ENCODE measurements around the gene RPS26. TPM values are rescaled to one million over a fixed set of nuclear protein-coding genes. Genes with fewer than 3 reads are reported as not detected.
A peak's percentile ranks its signal among the peaks of the same experiment; 100 is the strongest.

The RPS26 gene
- total RNA-seq, 2 donors from 2014 or later = 284 to 1,659 TPM

- Histone ChIP-seq H3K9me3 (no peaks in the 10 kb centered on the region), H3K4me1 (replicated peaks) (no peaks in the 10 kb centered on the region), H3K36me3 (no peaks in the 10 kb centered on the region), H3K27me3 (replicated peaks; ENCODE audit: insufficient read depth) (no peaks in the 10 kb centered on the region), H3K4me3 (no peak overlapping the region), H3K27ac (peak overlapping the region in 1 of 2 donors; percentile 47)
- 50% methylated on average over 2 of the region's 2 CpGs for WGBS
- no peak for TF ChIP-seq POLR2A (IDR thresholded peaks at IDR 0.05)
- no peak for TF ChIP-seq POLR2AphosphoS5 (IDR thresholded peaks at IDR 0.05)
- TF ChIP-seq CTCF (IDR thresholded peaks at IDR 0.05) = no peak
- DNase-seq (ENCODE audit: low spot score) = no peak
- intact Hi-C loops (cut with DNase I) = no loop called here
Measured at GRCh38 chr12:56021889-56022497, 19.7 kb upstream of the RPS26 start.

DNA sequence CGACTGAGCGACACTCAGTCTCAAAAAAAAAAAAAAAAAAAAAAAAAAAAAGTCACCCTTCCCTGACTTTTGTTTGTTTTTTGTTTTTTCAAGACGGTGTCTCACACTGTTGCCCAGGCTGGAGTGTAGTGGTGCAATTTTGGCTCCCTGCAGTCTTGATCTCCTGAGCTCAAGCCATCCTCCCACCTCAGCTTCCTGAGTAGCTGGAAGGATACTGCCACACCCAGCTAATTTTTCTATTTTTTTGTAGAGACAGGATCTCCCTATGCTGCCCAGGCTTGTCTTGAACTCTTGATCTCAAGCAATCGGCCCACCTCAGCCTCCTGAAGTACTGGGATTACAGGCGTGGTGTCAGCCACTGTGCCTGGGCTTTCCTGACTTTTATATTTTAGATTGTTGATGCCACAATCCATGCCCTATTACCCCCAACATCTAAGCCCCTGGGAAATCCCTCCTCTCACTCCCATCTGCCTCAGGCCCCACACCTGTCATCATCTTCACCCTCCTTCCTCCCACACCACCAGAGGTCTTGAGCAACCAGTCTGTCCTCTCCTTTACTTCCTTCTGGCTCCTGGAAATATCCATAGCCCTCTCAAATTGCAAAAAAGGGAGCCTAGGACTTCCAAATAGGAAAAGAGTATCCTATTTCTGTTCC is 13.1 kb upstream of the RPS26 start:
- no peak overlapping the region for H3K4me3 ChIP-seq
- DNase-seq (ENCODE audit: low spot score) = no peak
- peaks cover 4% of the 10 kb centered on the region for H3K4me1 ChIP-seq (replicated peaks)
- H3K27me3 ChIP-seq (replicated peaks; ENCODE audit: insufficient read depth) = no peaks in the 10 kb centered on the region
- peak overlapping the region; percentile 3 to 39 for H3K27ac ChIP-seq
- no peaks in the 10 kb centered on the region for H3K36me3 ChIP-seq
- 44% methylated on average over 5 of the region's 5 CpGs for whole genome bisulfite sequencing
- intact Hi-C loops (cut with DNase I) = no loop called here
- no peaks in the 10 kb centered on the region for H3K9me3 ChIP-seq
- TF ChIP-seq POLR2A (IDR thresholded peaks at IDR 0.05) (no peak), CTCF (IDR thresholded peaks at IDR 0.05) (no peak), POLR2AphosphoS5 (IDR thresholded peaks at IDR 0.05) (no peak)

GRCh38 chr12:56029166-56029519 is 12.6 kb upstream of the RPS26 start:
- Histone ChIP-seq H3K4me1 (replicated peaks) (peaks cover 4% of the 10 kb centered on the region), H3K4me3 (no peak overlapping the region), H3K36me3 (no peaks in the 10 kb centered on the region), H3K27me3 (replicated peaks; ENCODE audit: insufficient read depth) (no peaks in the 10 kb centered on the region), H3K9me3 (no peaks in the 10 kb centered on the region), H3K27ac (peak overlapping the region; percentile 3 to 39)
- TF ChIP-seq POLR2A (IDR thresholded peaks at IDR 0.05) (no peak), CTCF (IDR thresholded peaks at IDR 0.05) (no peak), POLR2AphosphoS5 (IDR thresholded peaks at IDR 0.05) (no peak)
- intact Hi-C loops (cut with DNase I) = no loop called here
- no peak for DNase-seq (ENCODE audit: low spot score)

DNA sequence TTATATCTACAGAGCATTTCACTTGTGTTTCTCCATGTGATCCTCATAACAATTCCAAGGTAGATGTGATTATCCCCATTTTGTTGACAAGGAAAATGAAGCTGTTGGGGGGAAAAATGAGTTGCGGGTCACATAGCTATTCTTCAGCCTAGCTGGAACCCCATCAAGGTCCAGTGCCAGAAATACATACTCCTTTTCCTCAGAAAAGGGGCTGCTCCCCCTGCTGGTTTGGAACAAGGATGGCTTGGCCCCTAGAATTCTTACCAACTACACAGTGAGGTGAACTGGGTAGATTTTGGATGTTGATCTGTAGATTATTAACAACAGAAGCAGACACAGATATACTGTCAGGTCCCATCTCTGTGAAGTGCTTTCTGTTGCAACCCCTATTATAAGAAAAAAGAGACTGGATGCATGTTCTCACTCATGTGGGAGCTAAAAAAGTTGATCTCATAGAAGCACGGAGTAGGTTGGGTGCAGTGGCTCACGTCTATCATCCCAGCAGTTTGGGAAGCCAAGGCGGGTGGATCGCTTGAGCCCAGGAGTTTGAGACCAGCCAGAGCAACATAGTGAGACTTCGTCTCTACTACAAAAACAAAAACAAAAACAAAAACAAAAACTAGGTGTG is 11.9 kb upstream of the RPS26 start:
- H3K27ac ChIP-seq = peak overlapping the region in 1 of 2 donors; percentile 39
- DNase-seq (ENCODE audit: low spot score) = peak; percentile 27

More for the DNA sequence above, 11.9 kb upstream of the RPS26 start:
- H3K36me3 ChIP-seq = no peaks in the 10 kb centered on the region
- WGBS = 78% methylated on average over 6 of the region's 6 CpGs
- peaks cover 4% of the 10 kb centered on the region for H3K4me1 ChIP-seq (replicated peaks)
- TF ChIP-seq POLR2AphosphoS5 (IDR thresholded peaks at IDR 0.05) = peak; percentile 36
- peak in 3 of 4 experiments; percentile 60 to 70 (median 68) for TF ChIP-seq CTCF (IDR thresholded peaks at IDR 0.05)
- no peak for TF ChIP-seq POLR2A (IDR thresholded peaks at IDR 0.05)
- intact Hi-C loops (cut with DNase I) = loop anchor here (5.0 kb wide), 1 partner anchor 37 kb away; no protein-coding TSS in a partner anchor
- H3K27me3 ChIP-seq (replicated peaks; ENCODE audit: insufficient read depth) = no peaks in the 10 kb centered on the region
- H3K4me3 ChIP-seq = no peak overlapping the region
- H3K9me3 ChIP-seq = no peaks in the 10 kb centered on the region

Measured in prostate gland (tissue), 2 donors.